ENCODE results near the gene JAKMIP2.

- TF ChIP-seq, protein P1, sequence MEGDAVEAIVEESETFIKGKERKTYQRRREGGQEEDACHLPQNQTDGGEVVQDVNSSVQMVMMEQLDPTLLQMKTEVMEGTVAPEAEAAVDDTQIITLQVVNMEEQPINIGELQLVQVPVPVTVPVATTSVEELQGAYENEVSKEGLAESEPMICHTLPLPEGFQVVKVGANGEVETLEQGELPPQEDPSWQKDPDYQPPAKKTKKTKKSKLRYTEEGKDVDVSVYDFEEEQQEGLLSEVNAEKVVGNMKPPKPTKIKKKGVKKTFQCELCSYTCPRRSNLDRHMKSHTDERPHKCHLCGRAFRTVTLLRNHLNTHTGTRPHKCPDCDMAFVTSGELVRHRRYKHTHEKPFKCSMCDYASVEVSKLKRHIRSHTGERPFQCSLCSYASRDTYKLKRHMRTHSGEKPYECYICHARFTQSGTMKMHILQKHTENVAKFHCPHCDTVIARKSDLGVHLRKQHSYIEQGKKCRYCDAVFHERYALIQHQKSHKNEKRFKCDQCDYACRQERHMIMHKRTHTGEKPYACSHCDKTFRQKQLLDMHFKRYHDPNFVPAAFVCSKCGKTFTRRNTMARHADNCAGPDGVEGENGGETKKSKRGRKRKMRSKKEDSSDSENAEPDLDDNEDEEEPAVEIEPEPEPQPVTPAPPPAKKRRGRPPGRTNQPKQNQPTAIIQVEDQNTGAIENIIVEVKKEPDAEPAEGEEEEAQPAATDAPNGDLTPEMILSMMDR (IDR thresholded peaks at IDR 0.05): no peak
- no peak for TF ChIP-seq POLR2A (IDR thresholded peaks at IDR 0.05; ENCODE audit: low read depth)
These were observed 36.8 kb upstream of the JAKMIP2 start for GRCh38 chr5:147819261-147819770.
